ENCODE data around the gene MEI1.

DNA sequence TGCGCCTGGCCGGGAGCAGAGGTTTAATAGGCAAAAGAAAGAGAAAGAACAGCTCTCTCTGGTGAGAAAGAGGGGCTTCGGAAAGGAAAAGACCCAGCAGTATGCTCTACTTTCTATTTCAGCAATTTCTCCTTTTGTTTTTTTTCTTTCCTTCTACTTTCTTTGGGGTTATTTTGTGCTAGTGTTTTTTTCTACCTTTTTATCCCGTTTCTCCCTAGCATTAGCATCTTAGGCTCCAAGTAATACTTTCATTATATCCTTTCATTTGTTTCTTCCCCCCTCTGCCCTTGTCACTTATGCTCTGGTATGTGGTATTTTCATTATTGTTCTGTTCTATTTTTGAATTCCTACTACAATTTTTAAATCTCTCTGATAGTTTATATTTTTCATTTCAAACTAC is 15.1 kb upstream of the MEI1 start:
- TF ChIP-seq CTCF (IDR thresholded peaks at IDR 0.05; ENCODE audit: low read depth, low read length): no peak
- TF ChIP-seq EZH2phosphoT487 (IDR thresholded peaks at IDR 0.05; ENCODE audit: low read depth): no peak

Data from OCI-LY3 (cell line).